ENCODE data around the gene CAND2.

Gene CAND2

DNA sequence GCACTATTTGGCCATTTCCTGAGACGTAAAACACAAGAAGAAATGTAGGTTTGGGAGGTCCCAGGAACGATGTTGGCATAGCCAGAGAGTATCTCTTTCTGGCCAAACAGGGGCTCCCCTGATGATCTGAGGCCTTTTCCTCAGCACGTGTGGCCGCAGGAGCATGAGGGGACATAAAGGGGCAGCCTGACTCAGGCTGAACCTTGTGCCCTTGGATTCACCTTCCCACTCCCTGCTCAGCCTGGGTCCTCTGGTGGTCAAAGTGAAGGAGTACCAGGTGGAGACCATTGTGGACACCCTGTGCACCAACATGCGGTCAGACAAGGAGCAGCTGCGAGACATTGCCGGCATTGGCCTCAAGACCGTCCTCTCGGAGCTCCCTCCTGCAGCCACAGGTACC, 10.6 kb downstream of the CAND2 start:
- no peak for DNase-seq (ENCODE audit: low spot score)

DNA sequence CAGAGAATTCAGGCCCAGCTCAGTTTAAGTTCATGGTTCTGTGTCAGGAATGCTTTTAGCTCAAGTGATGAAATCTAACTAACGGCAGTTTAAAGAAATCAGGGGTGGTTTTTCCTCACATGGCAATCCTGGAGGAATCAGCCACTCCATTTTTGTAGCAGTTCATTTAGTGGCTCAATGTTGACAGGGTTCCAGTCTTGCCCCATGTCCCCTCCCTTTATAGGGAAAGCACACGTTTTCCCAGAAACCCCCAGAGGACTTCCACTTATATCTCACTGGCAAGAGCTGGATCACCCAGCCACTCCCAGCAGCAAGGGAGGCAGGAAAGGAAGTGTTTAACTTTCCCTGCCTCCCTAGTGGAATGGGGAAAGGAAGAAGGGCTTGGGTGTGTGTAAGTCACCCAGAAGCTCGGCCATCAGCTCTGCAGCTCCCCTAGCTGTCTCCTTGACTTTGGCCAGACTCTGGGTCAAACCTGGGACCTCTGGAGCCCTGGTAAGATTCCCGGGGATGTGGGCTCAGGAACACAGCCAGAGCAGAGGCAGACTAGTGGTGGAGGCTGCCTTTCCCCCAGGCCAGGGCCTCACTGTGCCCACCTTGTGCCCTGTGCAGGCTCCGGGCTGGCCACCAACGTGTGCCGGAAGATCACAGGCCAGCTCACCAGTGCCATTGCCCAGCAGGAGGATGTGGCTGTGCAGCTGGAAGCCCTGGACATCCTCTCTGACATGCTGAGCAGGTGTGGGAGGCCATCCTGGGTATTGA, 11.3 kb downstream of the CAND2 start:
- no peak for DNase-seq (ENCODE audit: low spot score)

DNA sequence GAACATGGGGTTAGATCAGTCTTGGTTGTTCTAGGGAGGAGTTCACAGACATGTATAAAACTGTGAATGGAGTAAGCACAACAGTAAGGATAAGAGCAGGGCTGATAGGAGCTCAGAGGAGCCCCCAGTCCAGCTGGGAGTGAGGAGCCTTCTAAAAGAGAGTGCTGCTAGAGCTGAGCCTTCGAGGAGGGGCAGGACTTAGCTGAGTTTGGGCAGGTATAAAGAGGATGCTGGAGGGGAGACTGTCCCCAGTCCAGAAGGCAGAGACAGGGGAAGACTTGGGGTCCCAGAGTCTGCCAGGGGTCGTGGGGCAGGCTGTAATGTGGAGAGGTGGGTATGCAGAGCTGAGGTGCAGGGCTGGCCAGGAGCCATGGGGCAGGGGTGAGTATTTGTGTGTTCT, 12.1 kb downstream of the CAND2 start:
- no peak for DNase-seq (ENCODE audit: low spot score)

DNA sequence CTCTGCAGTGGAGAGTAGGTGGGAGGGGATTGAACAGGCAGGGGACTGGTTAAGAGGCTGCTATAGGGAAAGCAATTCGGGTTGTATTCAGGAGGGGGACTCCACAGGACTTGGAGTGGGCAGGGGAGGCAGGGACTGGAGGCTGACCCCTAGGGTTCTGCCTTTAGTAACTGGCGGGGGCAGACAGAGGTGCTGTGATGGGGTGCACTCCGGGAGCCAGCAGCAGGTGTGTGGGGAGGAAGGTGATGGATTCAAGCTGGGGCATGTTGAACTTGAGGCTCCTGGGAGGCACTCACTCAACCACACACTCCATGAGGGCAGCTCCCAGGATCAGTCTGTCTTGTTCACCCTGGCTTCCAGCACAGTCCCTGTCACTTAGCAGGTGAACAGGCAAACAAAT, 12.5 kb downstream of the CAND2 start:
- DNase-seq (ENCODE audit: low spot score), result no peak

DNA sequence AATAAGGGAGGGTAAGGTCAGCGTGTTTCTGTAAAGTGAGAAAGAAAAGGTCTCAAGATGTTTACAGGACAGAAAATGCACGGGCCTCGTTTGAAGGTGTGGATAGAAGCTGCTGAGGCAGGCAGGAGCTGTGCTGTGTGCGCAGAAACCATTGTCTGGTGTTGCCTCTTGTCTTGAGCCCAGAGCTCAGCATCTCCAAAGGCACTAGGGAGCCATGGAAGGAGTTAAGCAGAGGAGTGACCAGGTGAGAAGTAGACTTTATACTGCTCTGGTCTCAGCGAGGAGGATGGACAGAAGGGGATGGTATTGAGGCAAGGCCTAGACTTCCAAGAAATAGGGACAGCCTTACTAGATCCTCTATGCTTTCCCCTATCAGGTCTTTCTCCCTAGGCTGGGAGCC, 13.0 kb downstream of the CAND2 start:
- DNase-seq (ENCODE audit: low spot score), result no peak

DNA sequence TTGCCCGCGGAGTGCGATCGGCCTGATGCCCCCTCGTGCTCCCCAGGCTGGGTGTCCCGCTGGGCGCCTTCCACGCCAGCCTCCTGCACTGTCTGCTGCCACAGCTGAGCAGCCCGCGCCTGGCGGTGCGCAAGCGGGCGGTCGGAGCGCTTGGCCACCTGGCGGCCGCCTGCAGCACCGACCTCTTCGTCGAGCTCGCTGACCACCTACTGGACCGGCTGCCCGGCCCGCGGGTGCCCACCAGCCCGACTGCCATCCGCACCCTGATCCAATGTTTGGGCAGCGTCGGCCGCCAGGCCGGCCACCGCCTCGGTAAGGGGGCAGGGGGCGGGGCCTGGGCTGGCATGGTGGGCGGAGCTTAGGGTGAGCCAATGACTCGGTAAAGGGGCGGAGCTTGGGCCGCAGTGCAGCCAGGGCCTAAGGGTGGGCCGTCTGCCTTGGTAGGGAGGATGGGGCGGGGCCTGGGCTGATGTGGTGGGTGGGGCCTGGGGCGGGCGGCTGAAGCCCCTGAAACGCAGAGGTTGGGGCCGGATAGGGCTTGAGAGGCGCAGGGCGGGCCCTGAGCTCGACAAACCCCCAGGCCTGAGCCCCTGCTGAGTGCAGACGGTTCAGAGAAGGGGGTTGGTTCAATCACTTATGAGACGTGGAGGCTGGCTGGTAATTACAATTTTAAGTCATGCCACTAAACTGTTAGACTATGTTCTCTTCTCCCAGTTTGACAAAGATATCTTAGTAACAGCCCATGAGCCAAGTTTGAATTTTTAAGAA, 13.7 kb downstream of the CAND2 start:
- peak; percentile 99 for DNase-seq (ENCODE audit: low spot score)

DNA sequence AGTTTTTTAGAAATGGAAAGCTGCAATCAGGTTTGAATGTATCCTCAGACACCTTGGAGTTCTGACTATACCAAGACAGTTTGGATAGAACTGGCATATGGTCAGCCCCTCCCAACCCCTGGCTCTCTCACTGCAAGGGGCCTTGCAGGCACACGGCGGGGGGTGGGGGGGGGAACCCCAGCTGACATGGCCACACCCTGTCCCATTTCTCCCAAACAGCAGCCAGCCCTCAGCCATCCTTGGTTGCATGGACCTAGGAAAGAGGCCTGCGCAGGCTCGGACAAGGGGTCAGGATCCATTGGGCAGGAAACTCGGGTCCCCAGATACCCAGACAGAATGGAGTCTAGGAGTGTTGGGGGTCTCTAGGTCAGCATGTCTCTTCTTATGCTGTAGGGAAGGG, 14.5 kb downstream of the CAND2 start:
- no peak for DNase-seq (ENCODE audit: low spot score)

DNA sequence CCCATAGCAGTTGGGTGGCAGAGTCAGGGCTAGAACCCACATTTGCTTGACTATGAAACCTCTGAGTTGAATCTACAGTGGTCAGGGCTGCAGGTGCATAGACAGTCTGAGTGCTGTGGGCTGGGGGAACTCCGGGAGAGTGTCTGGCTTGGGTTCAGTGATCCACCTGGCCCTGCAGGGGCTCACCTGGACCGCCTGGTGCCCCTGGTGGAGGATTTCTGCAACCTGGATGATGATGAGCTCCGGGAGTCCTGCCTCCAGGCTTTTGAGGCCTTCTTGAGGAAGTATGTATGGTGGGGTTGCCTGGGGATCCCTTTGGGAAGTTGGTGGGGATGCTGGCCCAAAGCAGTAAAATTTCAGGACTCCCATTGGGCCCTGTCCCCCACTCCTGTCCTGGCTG, 16.3 kb downstream of the CAND2 start:
- no peak for DNase-seq (ENCODE audit: low spot score)

DNA sequence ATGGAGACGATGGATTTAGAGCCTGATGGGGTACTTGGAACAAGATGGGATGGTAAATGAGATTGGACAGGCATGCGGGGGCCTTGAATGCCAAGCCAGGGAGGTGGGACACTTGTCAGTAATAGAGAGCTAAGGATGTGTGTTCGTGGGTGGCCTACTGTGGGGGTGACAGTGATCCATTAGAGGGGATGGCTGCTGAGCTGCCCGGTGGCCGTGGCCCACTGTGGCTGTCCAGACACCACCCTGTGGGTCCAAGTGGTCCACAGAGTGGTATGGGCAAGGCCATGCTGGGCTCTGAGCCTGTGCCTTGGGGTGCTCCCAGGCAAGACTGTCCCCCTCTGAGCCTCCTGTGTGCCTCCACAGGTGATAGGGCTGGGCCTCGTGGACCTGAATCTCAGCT, 17.5 kb downstream of the CAND2 start:
- no peak for DNase-seq (ENCODE audit: low spot score)

DNA sequence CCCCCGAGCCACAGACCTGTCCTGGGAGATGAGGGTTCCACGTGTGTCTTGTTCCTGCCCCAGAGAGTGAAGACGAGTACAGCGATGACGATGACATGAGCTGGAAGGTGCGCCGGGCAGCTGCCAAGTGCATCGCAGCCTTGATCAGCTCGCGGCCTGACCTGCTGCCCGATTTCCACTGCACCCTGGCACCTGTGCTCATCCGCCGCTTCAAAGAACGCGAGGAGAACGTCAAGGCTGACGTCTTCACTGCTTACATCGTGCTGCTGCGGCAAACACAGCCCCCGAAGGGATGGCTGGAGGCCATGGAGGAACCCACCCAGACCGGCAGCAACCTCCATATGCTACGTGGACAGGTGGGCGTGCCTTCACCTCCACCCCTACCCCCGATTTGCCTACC, 18.6 kb downstream of the CAND2 start:
- DNase-seq (ENCODE audit: low spot score), result no peak

DNA sequence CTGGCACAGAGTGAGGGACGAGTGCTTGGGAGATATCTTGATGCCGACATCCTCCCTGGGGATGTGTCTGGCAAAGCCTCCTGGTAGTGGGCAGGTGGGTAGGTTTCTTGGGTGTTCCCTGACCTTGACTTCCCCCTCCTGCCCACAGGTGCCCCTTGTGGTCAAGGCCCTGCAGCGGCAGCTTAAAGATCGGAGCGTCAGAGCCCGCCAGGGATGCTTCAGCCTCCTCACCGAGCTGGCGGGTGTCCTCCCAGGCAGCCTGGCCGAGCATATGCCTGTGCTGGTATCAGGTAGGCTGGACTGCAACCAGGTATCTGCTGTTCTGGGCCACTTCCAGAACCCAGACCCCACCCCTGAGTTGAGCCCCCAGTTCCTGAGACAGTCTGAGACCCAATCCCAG, 19.2 kb downstream of the CAND2 start:
- DNase-seq (ENCODE audit: low spot score), result no peak

DNA sequence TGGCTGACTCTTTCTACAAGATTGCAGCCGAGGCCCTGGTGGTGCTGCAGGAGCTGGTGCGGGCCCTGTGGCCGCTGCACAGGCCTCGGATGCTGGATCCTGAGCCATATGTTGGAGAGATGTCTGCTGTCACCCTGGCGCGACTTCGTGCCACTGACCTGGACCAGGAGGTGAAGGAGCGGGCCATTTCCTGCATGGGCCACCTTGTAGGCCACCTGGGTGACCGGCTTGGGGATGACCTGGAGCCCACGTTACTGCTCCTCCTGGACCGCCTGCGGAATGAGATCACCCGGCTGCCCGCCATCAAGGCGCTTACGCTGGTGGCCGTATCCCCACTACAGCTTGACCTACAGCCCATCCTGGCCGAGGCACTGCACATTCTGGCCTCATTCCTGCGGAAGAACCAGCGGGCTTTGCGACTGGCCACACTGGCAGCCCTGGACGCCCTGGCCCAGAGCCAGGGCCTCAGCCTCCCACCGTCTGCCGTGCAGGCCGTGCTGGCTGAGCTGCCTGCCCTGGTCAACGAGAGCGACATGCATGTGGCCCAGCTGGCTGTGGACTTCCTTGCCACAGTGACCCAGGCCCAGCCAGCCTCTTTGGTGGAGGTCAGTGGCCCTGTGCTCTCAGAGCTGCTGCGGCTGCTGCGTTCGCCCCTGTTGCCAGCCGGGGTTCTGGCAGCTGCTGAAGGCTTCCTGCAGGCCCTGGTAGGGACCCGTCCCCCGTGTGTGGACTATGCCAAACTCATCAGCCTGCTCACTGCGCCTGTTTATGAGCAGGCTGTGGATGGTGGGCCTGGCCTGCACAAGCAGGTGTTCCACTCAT, 20.3 kb downstream of the CAND2 start:
- no peak for DNase-seq (ENCODE audit: low spot score)

DNA sequence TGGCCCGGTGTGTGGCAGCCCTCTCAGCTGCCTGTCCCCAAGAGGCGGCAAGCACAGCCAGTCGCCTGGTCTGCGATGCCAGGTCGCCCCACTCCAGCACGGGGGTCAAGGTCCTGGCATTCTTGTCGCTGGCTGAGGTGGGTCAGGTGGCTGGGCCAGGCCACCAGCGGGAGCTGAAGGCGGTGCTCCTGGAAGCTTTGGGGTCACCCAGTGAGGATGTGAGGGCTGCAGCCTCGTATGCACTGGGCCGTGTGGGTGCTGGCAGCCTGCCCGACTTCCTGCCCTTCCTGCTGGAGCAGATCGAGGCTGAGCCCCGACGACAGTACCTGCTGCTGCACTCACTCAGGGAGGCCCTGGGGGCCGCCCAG, 20.8 kb downstream of the CAND2 start:
- no peak for DNase-seq (ENCODE audit: low spot score)

DNA sequence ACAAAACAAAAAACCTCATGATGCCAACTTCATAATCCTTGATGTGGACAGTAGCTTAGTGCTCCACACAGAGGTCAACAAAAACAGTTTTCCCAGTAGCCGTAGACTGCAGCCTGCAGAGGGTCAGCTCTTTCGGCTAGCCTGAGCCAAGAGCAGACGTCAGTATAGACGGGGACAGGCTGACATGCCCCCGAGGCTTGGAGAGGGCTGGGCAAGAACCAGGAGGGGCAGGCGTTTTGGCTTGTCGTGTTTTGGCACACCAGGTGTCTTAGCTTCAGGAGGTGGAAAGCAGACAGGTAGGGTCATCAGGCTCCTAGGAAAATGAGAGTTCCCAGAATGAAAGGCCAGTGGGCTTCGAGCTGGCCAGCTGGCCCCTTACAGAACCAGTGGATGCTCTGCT, 21.8 kb downstream of the CAND2 start:
- DNase-seq (ENCODE audit: low spot score), result no peak

DNA sequence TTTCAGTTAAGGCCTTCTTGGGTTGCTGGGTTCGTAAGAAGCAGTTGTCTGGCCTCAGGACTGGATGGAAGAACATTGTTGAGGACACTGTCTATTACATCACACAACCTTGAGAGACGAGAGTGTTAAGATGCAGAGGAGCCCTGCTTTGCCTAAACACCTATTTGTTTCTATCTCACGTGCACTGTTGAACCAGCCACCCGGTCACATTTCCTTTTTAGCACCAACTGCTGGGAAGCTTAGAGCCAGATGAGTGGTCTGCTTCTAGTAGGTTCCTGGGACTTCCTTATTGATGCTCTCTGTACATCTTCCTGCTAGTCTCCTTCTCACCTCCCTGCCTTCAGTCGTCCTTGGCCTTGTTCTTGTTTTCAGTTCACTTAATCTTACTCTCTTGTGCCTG, 22.3 kb downstream of the CAND2 start:
- no peak for DNase-seq (ENCODE audit: low spot score)

DNA sequence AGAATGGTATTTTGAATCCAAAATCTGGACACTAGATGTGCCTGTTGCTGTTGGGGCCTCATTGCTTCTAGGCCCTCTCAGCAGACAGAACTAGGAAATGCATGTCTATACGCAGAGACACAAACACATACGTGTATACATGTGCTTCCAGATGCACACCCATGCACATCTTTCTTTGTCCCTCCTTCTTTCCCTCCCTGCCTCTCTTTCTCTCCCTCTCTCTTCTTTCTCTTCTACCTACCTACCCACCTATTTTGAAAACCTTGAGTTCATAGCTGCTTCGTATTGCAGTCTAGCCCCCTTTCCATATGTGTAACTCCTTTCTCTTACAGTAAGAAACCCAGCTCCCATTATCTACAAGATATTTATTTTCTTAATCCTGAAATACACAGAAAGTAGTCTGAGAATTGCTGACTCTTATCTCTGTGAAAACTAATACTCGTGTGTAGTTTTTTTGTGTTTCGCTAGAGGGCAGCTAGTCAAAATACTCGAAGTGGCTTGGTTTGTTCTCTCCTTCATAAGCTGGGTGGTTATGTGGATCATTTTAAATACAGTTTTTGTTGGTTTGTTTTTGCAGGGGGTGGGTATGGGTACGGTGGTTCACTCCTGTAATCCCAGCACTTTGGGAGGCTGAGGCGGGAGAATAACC, 26.4 kb downstream of the CAND2 start:
- DNase-seq (ENCODE audit: low spot score), result no peak

DNA sequence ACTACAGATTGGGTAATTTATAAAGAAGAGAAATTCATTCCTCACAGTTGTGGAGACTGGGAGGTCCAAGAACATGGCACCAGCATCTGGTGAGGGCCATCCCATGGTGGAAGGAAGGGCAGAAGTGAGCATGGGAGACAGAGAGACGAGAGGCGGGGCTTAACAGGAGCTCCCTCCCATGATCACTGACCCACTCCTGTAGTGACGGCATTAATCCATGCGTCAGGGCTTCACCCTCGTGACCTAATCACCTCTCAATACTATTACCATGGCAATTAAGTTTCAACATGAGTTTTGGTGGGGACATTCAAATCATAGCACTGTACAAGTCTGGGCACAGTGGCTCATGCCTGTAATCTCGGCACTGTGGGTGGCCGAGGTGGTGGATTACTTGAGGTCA, 27.8 kb downstream of the CAND2 start:
- no peak for DNase-seq (ENCODE audit: low spot score)

DNA sequence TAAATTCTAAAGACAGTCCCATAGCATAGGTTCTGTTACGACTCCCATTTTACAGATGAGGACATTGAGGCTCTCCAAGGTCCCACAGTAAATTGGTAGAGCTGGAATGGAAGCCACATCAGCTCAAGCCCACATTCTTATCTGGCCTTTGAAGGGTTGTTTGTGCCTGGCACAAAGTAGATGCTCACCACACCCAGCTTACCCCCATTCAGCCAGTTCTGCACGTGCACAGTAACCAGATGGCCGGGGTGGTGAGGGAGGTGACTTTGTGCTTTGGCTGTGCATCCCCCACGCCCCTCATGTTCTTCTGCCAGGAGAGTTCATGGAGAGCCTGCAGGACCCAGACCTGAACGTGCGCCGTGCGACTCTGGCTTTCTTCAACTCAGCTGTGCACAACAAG, 28.7 kb downstream of the CAND2 start:
- no peak for DNase-seq (ENCODE audit: low spot score)

DNA sequence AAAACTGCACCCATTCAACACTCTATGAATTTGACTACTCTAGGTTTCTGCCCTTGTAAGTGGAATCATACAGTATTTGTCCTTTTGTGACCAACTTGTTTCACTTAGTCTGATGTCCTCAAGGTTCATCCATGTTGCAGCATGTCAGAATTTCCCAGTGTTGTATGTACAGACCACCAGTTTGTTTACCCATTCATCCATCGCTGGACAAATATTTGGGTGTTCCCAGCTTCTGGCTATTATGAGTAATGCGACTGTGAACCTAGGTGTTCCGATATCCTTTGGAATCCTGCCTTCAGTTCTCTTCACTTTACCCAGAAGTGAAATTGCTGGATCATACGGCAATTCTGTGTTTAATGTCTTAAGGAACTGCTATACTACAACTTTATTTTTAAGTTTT, 32.3 kb downstream of the CAND2 start:
- no peak for DNase-seq (ENCODE audit: low spot score)

DNA sequence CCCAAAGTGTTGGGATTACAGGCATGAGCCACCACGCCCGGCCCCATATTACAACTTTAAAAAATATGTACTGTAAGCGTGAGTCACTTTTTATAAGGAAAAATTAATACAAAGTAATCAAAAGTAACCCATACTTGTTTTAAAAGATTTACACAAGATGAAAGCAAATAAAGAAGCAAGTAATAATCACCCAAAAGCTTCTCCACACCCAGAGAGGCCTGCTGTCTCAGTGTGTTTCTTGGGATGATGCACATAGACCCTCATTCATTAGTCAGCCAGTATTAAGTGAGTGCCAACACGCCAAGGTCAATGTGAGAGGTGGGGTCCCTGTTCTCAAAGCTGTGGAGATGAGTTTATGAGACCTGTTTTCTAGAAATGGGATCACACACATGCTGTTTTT, 32.9 kb downstream of the CAND2 start:
- DNase-seq (ENCODE audit: low spot score), result peak; percentile 5

DNA sequence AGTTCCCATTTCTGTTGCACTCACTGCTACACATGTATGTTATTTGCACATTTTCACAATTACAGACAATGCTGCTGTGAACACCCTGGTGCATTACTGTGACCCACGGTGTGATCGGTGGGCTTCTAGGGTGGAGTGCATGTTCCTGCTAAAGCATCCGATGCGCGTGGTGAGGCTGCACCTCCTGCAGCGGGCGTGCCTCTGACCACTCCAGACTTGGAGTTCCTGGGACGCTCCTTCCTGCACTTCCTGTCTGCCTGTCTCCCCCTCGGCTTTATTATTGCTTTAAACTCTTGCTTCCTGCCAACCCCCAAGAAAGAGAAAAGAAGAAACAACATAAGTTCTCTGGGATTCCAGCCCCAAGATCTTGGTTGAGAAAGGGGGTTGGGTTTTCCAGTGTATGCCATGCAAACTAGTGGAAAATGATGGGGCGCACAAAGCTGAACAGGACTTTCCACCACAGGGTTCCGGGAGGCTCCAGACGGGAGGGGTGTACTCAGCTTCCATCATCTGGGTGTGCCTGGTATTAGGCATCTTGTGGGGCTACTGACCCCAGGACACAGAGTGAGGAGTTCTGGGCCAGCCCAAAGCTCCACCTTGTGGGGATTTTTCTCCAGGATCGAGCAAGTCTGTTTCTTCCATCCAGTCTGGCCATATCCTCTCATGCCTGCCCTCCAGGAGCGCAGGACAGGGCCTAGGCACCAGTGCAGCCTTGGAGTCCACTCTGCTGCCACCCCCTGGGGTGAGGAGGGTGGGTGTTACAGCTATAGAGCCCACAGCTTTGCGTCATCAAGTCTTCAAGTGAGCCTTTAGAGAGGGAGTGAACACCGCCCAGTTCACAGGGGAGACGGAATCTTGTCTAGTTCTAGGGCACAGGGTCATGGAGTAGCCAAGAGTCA, 33.7 kb downstream of the CAND2 start:
- DNase-seq (ENCODE audit: low spot score), result peak; percentile 16

DNA sequence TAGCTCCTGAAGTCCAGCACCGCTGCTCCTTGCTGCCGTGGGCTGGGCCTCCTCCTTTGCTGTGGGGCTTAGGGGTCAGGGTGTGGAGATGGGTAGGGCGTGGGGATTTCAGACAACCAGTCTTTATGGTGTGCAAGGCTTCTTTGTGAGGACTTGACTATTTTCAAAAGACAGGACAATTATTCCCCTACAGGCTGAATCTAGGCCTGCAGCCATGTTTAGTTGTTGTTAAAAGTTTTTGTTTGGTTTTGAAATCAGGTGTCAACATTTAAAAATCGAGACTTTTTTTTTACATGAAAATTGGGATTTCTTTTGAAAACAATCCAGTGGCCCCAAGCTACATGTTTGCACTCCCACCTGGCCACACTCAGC, 34.3 kb downstream of the CAND2 start:
- DNase-seq (ENCODE audit: low spot score), result peak; percentile 13

All from AG20443 (cell line).